ENCODE measurements around the gene KCNK7. TPM values are rescaled to one million over a fixed set of nuclear protein-coding genes. Genes with fewer than 3 reads are reported as not detected.

Gene KCNK7
- total and polyA plus RNA-seq, 2 experiments from 2014 or later = not detected

GRCh38 chr11:65599955-65600246 lies 4.3 kb upstream of the KCNK7 start:
- Histone ChIP-seq H3K27me3 (replicated peaks; ENCODE audit: insufficient read depth) (no peaks in the 10 kb centered on the region), H3K36me3 (ENCODE audit: low read depth) (peaks cover 11% of the 10 kb centered on the region; the same call in 1 of the 2 replicates), H3K9me3 (ENCODE audit: low read depth) (no peaks in the 10 kb centered on the region), H3F3A (ENCODE audit: insufficient read depth) (no peaks in the 10 kb centered on the region), H3K79me2 (ENCODE audit: insufficient read depth) (no peaks in the 10 kb centered on the region), H3K4me1 (ENCODE audit: insufficient read depth) (no peaks in the 10 kb centered on the region), H3K4me2 (ENCODE audit: unreplicated experiment) (no peak overlapping the region), H3K9me2 (ENCODE audit: insufficient read depth) (no peaks in the 10 kb centered on the region), H3K27ac (no peak overlapping the region), H3K9ac (no peak overlapping the region), H2AFZ (no peak overlapping the region), H4K20me1 (ENCODE audit: insufficient read depth) (no peaks in the 10 kb centered on the region), H3K4me3 (no peak overlapping the region)
- TF ChIP-seq EZH2 (IDR thresholded peaks at IDR 0.05; ENCODE audit: insufficient read depth, poor library complexity, severe bottlenecking) (no peak), EZH2phosphoT487 (IDR thresholded peaks at IDR 0.05; ENCODE audit: insufficient read depth, low read depth) (no peak)
- in situ Hi-C loops (cut with MboI) = no loop called here
- no peak for DNase-seq
- 98 to 100% methylated on average over 6 of the region's 6 CpGs for WGBS, 2 experiments (ENCODE audit: low coverage in 1 of 2, low lambda C conversion rate in 2 of 2, missing lambda C conversion rate in 2 of 2)

- Histone ChIP-seq H3K9ac (no peak overlapping the region), H4K20me1 (ENCODE audit: insufficient read depth) (no peaks in the 10 kb centered on the region), H3K4me3 (no peak overlapping the region), H3K4me1 (ENCODE audit: insufficient read depth) (no peaks in the 10 kb centered on the region), H3K27ac (no peak overlapping the region), H3K79me2 (ENCODE audit: insufficient read depth) (no peaks in the 10 kb centered on the region), H3K4me2 (ENCODE audit: unreplicated experiment) (no peak overlapping the region), H3K9me2 (ENCODE audit: insufficient read depth) (no peaks in the 10 kb centered on the region), H3K9me3 (ENCODE audit: low read depth) (no peaks in the 10 kb centered on the region), H3F3A (ENCODE audit: insufficient read depth) (peaks cover 5% of the 10 kb centered on the region; the same call in 1 of the 2 replicates), H2AFZ (no peak overlapping the region), H3K36me3 (ENCODE audit: low read depth) (peaks cover 6% of the 10 kb centered on the region; the same call in 1 of the 2 replicates), H3K27me3 (replicated peaks; ENCODE audit: insufficient read depth) (no peaks in the 10 kb centered on the region)
- no peak for TF ChIP-seq EZH2 (IDR thresholded peaks at IDR 0.05; ENCODE audit: insufficient read depth, poor library complexity, severe bottlenecking)
- TF ChIP-seq EZH2phosphoT487 (IDR thresholded peaks at IDR 0.05; ENCODE audit: insufficient read depth, low read depth) = no peak
- DNase-seq = no peak
- in situ Hi-C loops (cut with MboI) = no loop called here
- 88 to 90% methylated on average over 32 to 49 of the region's 49 CpGs for WGBS, 2 experiments (ENCODE audit: low coverage in 1 of 2, low lambda C conversion rate in 2 of 2, missing lambda C conversion rate in 2 of 2)
These were observed 3.8 kb upstream of the KCNK7 start for GRCh38 chr11:65599216-65599954.

- Histone ChIP-seq H3K9me2 (ENCODE audit: insufficient read depth) (no peaks in the 10 kb centered on the region), H3K9me3 (ENCODE audit: low read depth) (no peaks in the 10 kb centered on the region), H3K27me3 (replicated peaks; ENCODE audit: insufficient read depth) (no peaks in the 10 kb centered on the region), H3K4me1 (ENCODE audit: insufficient read depth) (no peaks in the 10 kb centered on the region), H3K4me2 (ENCODE audit: unreplicated experiment) (no peak overlapping the region), H3K9ac (no peak overlapping the region), H3K4me3 (no peak overlapping the region), H2AFZ (no peak overlapping the region), H3K79me2 (ENCODE audit: insufficient read depth) (no peaks in the 10 kb centered on the region), H4K20me1 (ENCODE audit: insufficient read depth) (no peaks in the 10 kb centered on the region), H3K27ac (no peak overlapping the region), H3K36me3 (ENCODE audit: low read depth) (no peaks in the 10 kb centered on the region; the same call in 1 of the 2 replicates), H3F3A (ENCODE audit: insufficient read depth) (peaks cover 9% of the 10 kb centered on the region; the same call in 1 of the 2 replicates)
- 93 to 97% methylated on average over 7 to 16 of the region's 16 CpGs for WGBS, 2 experiments (ENCODE audit: low coverage in 1 of 2, low lambda C conversion rate in 2 of 2, missing lambda C conversion rate in 2 of 2)
- no peak for DNase-seq
- in situ Hi-C loops (cut with MboI) = no loop called here
- TF ChIP-seq EZH2 (IDR thresholded peaks at IDR 0.05; ENCODE audit: insufficient read depth, poor library complexity, severe bottlenecking) (no peak), EZH2phosphoT487 (IDR thresholded peaks at IDR 0.05; ENCODE audit: insufficient read depth, low read depth) (no peak)
These were observed 2.7 kb upstream of the KCNK7 start for GRCh38 chr11:65598258-65598699.

GRCh38 chr11:65596520-65596919 lies 920 bp upstream of the KCNK7 start:
- in situ Hi-C loops (cut with MboI) = no loop called here
- Histone ChIP-seq H3K36me3 (ENCODE audit: low read depth) (no peaks in the 10 kb centered on the region), H3K27ac (no peak overlapping the region), H4K20me1 (ENCODE audit: insufficient read depth) (no peaks in the 10 kb centered on the region), H3K9me2 (ENCODE audit: insufficient read depth) (no peaks in the 10 kb centered on the region), H3F3A (ENCODE audit: insufficient read depth) (peaks cover 9% of the 10 kb centered on the region; the same call in 1 of the 2 replicates), H3K27me3 (replicated peaks; ENCODE audit: insufficient read depth) (no peaks in the 10 kb centered on the region), H2AFZ (no peak overlapping the region), H3K9me3 (ENCODE audit: low read depth) (no peaks in the 10 kb centered on the region), H3K4me2 (ENCODE audit: unreplicated experiment) (no peak overlapping the region), H3K79me2 (ENCODE audit: insufficient read depth) (no peaks in the 10 kb centered on the region), H3K4me3 (no peak overlapping the region), H3K9ac (no peak overlapping the region), H3K4me1 (ENCODE audit: insufficient read depth) (no peaks in the 10 kb centered on the region)
- 41 to 61% methylated on average over 3 to 6 of the region's 6 CpGs for WGBS, 2 experiments (ENCODE audit: low coverage in 1 of 2, low lambda C conversion rate in 2 of 2, missing lambda C conversion rate in 2 of 2)
- TF ChIP-seq EZH2 (IDR thresholded peaks at IDR 0.05; ENCODE audit: insufficient read depth, poor library complexity, severe bottlenecking) (no peak), EZH2phosphoT487 (IDR thresholded peaks at IDR 0.05; ENCODE audit: insufficient read depth, low read depth) (no peak)
- no peak for DNase-seq

All from GM23248 (cell line).